Measurements from ENCODE around the gene CIT.

Gene CIT

GRCh38 chr12:119730381-119730780, 146.7 kb downstream of the CIT start:
- TF ChIP-seq REST (IDR thresholded peaks at IDR 0.05; ENCODE audit: insufficient read depth in 1 of 2, low read depth in 2 of 2, low read length in 2 of 2) (no peak), SIN3A (IDR thresholded peaks at IDR 0.05; ENCODE audit: borderline replicate concordance, insufficient read depth, low read length) (no peak), FOXP2 (optimal IDR thresholded peaks at IDR 0.05; ENCODE audit: borderline replicate concordance, extremely low read depth, extremely low read length, insufficient read depth) (no peak)

- TF ChIP-seq REST (IDR thresholded peaks at IDR 0.05; ENCODE audit: insufficient read depth in 1 of 2, low read depth in 2 of 2, low read length in 2 of 2), result no peak
- TF ChIP-seq SIN3A (IDR thresholded peaks at IDR 0.05; ENCODE audit: borderline replicate concordance, insufficient read depth, low read length), result no peak
These were observed 147.2 kb downstream of the CIT start for GRCh38 chr12:119729871-119730270.

- TF ChIP-seq FOXP2 (optimal IDR thresholded peaks at IDR 0.05; ENCODE audit: borderline replicate concordance, extremely low read depth, extremely low read length, insufficient read depth) (no peak), POLR2AphosphoS5 (IDR thresholded peaks at IDR 0.05; ENCODE audit: low read depth, low read length) (no peak), SIN3A (IDR thresholded peaks at IDR 0.05; ENCODE audit: borderline replicate concordance, insufficient read depth, low read length) (no peak), REST (IDR thresholded peaks at IDR 0.05; ENCODE audit: insufficient read depth in 1 of 2, low read depth in 2 of 2, low read length in 2 of 2) (no peak), TAF1 (IDR thresholded peaks at IDR 0.05; ENCODE audit: borderline replicate concordance, insufficient read depth, low read length) (no peak)
These were observed 148.7 kb downstream of the CIT start for GRCh38 chr12:119728444-119728745.

GRCh38 chr12:119727600-119728443, 149.3 kb downstream of the CIT start:
- TF ChIP-seq POLR2AphosphoS5 (IDR thresholded peaks at IDR 0.05; ENCODE audit: low read depth, low read length) (no peak), SIN3A (IDR thresholded peaks at IDR 0.05; ENCODE audit: borderline replicate concordance, insufficient read depth, low read length) (no peak), FOXP2 (optimal IDR thresholded peaks at IDR 0.05; ENCODE audit: borderline replicate concordance, extremely low read depth, extremely low read length, insufficient read depth) (no peak)

GRCh38 chr12:119725523-119725922, 151.6 kb downstream of the CIT start:
- no peak for TF ChIP-seq SIN3A (IDR thresholded peaks at IDR 0.05; ENCODE audit: borderline replicate concordance, insufficient read depth, low read length)
- TF ChIP-seq POLR2AphosphoS5 (IDR thresholded peaks at IDR 0.05; ENCODE audit: low read depth, low read length), result no peak
- TF ChIP-seq REST (IDR thresholded peaks at IDR 0.05; ENCODE audit: insufficient read depth in 1 of 2, low read depth in 2 of 2, low read length in 2 of 2), result no peak
- TF ChIP-seq FOXP2 (optimal IDR thresholded peaks at IDR 0.05; ENCODE audit: borderline replicate concordance, extremely low read depth, extremely low read length, insufficient read depth), result no peak
- TF ChIP-seq TAF1 (IDR thresholded peaks at IDR 0.05; ENCODE audit: borderline replicate concordance, insufficient read depth, low read length), result no peak
